ENCODE data around the gene INPP5A. TPM values are rescaled to one million over a fixed set of nuclear protein-coding genes. Genes with fewer than 3 reads are reported as not detected.
A peak's percentile ranks its signal among the peaks of the same experiment; 100 is the strongest.

INPP5A gene
- total RNA-seq, 6 donors from 2014 or later: 28.6 to 81.7 (median 44.8) TPM

DNA sequence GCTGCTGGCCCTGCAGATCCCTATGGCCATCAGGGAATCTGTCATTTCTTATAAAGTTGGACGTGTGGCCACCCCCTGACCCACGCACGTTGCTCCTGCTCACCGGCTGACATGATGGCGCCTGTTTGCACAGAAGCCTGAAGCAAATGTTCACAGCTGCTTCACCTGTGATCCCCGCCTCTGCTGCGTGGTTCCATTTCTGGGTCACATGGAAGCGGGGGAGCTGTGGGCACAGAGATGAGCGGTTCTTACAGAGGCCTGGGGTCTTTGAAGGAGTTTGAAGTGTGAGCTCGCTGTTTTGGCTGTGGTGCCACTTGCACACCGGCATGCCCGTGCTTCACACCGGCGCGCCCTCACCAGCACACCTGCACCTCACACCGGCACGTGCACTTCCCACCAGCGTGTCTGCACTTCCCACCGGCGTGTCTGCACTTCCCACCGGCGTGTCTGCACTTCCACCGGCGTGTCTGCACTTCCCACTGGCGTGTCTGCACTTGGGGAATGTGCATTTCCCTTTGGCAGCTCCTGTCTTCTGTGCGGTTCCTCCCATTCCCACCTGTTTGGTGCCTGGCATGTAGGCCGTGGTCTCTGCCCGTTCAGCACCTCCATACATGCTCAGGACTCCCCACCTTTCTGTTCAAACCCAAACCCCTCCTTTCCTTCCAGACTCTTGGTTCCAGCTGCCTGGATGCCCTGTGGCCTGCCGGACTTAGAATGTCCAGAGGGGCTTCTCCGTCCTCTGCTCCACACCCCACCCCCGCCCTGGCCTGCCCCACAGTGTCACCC lies 86.7 kb downstream of the INPP5A start:
- peaks cover 21 to 37% (median 29%) of the 10 kb centered on the region in 4 donors for H3K4me1 ChIP-seq
- H3K9me3 ChIP-seq: peaks cover 7 to 13% (median 8%) of the 10 kb centered on the region in 4 donors
- no peak for TF ChIP-seq EP300 (IDR thresholded peaks at IDR 0.05)
- TF ChIP-seq, protein P1, sequence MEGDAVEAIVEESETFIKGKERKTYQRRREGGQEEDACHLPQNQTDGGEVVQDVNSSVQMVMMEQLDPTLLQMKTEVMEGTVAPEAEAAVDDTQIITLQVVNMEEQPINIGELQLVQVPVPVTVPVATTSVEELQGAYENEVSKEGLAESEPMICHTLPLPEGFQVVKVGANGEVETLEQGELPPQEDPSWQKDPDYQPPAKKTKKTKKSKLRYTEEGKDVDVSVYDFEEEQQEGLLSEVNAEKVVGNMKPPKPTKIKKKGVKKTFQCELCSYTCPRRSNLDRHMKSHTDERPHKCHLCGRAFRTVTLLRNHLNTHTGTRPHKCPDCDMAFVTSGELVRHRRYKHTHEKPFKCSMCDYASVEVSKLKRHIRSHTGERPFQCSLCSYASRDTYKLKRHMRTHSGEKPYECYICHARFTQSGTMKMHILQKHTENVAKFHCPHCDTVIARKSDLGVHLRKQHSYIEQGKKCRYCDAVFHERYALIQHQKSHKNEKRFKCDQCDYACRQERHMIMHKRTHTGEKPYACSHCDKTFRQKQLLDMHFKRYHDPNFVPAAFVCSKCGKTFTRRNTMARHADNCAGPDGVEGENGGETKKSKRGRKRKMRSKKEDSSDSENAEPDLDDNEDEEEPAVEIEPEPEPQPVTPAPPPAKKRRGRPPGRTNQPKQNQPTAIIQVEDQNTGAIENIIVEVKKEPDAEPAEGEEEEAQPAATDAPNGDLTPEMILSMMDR (IDR thresholded peaks at IDR 0.05): no peak
- no peak for TF ChIP-seq POLR2A (IDR thresholded peaks at IDR 0.05)
- no peak for TF ChIP-seq POLR2AphosphoS5 (IDR thresholded peaks at IDR 0.05)
- no peaks in the 10 kb centered on the region for H3K27me3 ChIP-seq
- no peak for ATAC-seq (ENCODE audit: low FRiP score in 2 of 2)
- DNase-seq: no peak
- H3K4me3 ChIP-seq: no peak overlapping the region
- H3K27ac ChIP-seq: peak overlapping the region in 1 of 4 donors; percentile 21
- 88 to 94% methylated on average over 16 to 31 of the region's 31 CpGs for WGBS, 2 donors
- no peaks in the 10 kb centered on the region for H3K36me3 ChIP-seq

DNA sequence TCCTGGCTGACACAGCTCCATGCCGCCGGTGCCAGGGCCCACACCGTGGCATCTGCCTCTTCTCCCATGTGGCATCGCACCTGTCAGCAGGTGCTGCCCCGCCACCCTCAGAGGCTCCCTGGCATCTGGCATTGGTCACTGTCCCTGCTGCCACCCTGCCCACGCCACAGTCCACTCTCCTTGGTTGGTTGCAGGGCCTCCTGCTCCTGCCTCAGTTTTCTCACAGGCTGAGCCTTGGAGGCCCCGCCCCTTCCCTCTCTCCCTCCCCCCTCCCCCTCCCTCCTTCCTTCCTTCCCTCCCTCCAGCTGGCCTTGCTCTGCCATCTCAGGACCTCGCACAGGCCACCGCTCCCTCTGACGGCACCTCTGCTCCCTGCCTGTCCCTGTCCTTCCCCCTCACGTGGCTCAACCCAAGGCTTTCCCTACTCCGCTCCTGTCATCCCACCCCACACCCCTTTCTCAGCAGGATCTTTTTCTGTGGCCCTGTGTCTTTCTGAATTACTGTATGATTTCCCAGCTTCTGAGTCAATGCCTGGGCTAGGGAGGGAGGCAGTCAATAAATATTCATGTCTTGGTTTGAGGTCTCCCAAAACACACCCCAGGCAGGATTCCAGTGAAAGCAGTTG lies 87.4 kb downstream of the INPP5A start:
- peak overlapping the region in 2 of 4 donors; percentile 0 to 21 for H3K27ac ChIP-seq
- H3K4me1 ChIP-seq: peaks cover 27 to 43% (median 36%) of the 10 kb centered on the region in 4 donors
- TF ChIP-seq, protein P1 (IDR thresholded peaks at IDR 0.05): no peak
- no peak for TF ChIP-seq POLR2A (IDR thresholded peaks at IDR 0.05)
- TF ChIP-seq POLR2AphosphoS5 (IDR thresholded peaks at IDR 0.05): no peak
- TF ChIP-seq EP300 (IDR thresholded peaks at IDR 0.05): no peak
- H3K4me3 ChIP-seq: no peak overlapping the region
- 61 to 69% methylated on average over 11 to 12 of the region's 12 CpGs for WGBS, 2 donors
- peaks cover under 1 to 6% (median 4%) of the 10 kb centered on the region in 4 donors for H3K9me3 ChIP-seq
- H3K36me3 ChIP-seq: no peaks in the 10 kb centered on the region
- ATAC-seq (ENCODE audit: low FRiP score in 2 of 2): no peak
- no peaks in the 10 kb centered on the region for H3K27me3 ChIP-seq
- no peak for DNase-seq

DNA sequence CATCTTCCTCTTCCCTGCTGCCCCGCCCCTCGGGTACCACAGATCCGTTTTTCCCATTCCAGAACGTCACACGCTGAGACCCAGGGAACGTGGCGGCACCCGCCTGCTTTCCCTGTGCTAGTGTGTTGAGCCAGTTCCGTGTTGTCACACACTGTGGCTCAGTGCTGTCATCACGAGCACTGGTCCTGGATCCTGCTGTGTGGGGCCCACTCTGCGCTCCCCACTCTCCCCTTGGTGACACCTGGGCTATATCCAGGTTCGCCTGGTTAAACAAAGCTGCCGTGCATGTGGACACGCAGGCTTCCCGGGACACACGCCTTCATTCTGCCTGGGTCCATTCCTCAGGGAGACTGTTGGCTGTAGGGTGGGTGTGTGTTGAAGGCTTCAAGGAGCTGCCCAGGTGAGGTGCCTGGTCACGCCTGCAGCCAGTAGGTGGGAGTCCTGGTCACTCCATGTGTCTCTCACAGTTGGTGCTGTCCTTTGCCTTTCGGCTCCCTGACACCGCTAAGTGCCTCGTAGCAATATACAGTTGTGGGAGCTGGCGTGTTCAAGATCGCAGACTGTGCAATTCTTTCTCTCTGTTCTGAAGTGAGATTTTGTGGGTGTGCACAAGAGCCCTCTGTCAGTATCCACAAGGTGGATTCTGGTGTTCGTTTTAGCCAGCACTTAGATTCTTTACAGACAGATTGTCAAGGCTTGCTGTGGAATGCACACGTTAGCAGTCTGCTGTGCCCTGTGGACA lies 88.6 kb downstream of the INPP5A start:
- TF ChIP-seq, protein P1 (IDR thresholded peaks at IDR 0.05): no peak
- TF ChIP-seq EP300 (IDR thresholded peaks at IDR 0.05) (no peak), POLR2AphosphoS5 (IDR thresholded peaks at IDR 0.05) (no peak), POLR2A (IDR thresholded peaks at IDR 0.05) (no peak)
- Histone ChIP-seq H3K4me1 (peaks cover 31 to 47% (median 42%) of the 10 kb centered on the region in 4 donors), H3K27ac (no peak overlapping the region)

GRCh38 chr10:132626761-132627665 lies 89.4 kb downstream of the INPP5A start:
- H3K9me3 ChIP-seq: no peaks in the 10 kb centered on the region
- no peaks in the 10 kb centered on the region for H3K27me3 ChIP-seq
- peak in 1 of 2 donors; percentile 85 for DNase-seq
- H3K36me3 ChIP-seq: no peaks in the 10 kb centered on the region
- no peak overlapping the region for H3K4me3 ChIP-seq
- peaks cover 34 to 56% (median 50%) of the 10 kb centered on the region in 4 donors for H3K4me1 ChIP-seq
- WGBS, 2 donors: 71 to 86% methylated on average over 21 to 35 of the region's 36 CpGs
- ATAC-seq (ENCODE audit: low FRiP score in 2 of 2): no peak
- no peak for TF ChIP-seq EP300 (IDR thresholded peaks at IDR 0.05)
- no peak for TF ChIP-seq POLR2A (IDR thresholded peaks at IDR 0.05)
- TF ChIP-seq, protein P1 (IDR thresholded peaks at IDR 0.05): no peak
- no peak for TF ChIP-seq POLR2AphosphoS5 (IDR thresholded peaks at IDR 0.05)
- H3K27ac ChIP-seq: peak overlapping the region; percentile 61 to 77 (median 75)

More for the DNA sequence above, 88.6 kb downstream of the INPP5A start:
- no peaks in the 10 kb centered on the region for H3K9me3 ChIP-seq
- no peaks in the 10 kb centered on the region for H3K27me3 ChIP-seq
- no peak overlapping the region for H3K4me3 ChIP-seq
- DNase-seq (peak in 1 of 2 donors; percentile 18), ATAC-seq (ENCODE audit: low FRiP score in 2 of 2) (no peak)
- 91 to 94% methylated on average over 18 to 24 of the region's 24 CpGs for WGBS, 2 donors
- no peaks in the 10 kb centered on the region for H3K36me3 ChIP-seq

Data from upper lobe of left lung (tissue), 6 donors.